Head of caudate nucleus (tissue), 42 donors: ENCODE results near the gene ATR.
A peak's percentile ranks its signal among the peaks of the same experiment; 100 is the strongest.
"Not testable (repeated sequence)": the region's sequence is repeated elsewhere in the genome, so short reads cannot be mapped to it uniquely, and the experiment has no call there.

ENCODE experiments used
- DNase-seq, 42 donors: peaks; one replicate each; pipeline versions ENCODE4 v3.0.0 to v3.0.0-alpha.2; 2020 to 2021; ENCODE audit warnings: mixed read lengths in 7 of 42
- intact Hi-C: fragments of 100-400 bp; cut with DNase I; formaldehyde crosslinking; loops from one replicate; pipeline ENCODE4 v1.15.0; 2022

ATR gene

DNA sequence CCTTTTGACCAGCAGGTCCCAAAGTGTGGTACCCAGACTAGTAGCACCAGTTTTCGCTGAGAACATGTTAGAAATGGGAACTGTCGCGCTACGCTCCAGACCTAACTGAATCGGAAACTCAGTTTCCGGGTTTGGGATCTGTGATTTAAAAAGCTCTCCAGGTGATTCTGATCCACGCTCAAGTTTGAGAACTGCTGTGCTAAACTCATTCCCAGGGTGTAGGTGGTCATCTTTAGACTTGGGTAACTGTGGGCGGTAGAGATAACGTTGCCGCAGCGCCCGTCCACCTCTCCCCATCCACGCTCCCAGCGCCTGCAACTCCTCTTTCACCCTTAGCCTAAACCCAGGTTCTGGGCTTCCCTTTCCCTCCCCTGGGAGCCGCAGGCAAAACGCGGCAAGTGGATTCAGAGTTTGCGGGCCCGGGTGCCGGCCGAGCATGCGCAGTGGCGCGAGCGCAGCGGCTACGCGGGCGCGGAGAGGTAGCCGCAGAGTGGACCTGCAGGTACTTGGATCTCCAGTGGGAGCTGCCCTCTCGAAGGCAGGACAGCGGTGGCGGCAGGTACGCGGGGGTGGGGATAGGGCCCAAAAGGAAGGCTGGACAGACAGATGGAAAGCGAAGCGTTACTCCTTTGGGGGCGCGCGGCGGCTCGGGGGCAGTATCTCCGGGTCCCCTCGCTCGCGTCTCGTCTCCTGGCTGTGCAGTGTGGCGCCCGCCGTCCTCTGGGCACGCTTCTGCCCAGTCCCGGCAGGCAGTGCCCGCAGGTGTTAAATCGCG, 17.6 kb upstream of the ATR start, which contains the start of gene PLS1:
Gene PLS1 (plus strand): TSS at position 443 of the 775 bp plus-strand sequence. CDS start 67,845 bp downstream, outside the sequence.
- intact Hi-C loops, result loop anchor here (2.0 to 10.0 kb wide), 2 partner anchors 17 to 129 kb away; partner anchors contain the start of genes ATR and TRPC1
- peak; percentile 45 to 91 (median 82) for DNase-seq

DNA sequence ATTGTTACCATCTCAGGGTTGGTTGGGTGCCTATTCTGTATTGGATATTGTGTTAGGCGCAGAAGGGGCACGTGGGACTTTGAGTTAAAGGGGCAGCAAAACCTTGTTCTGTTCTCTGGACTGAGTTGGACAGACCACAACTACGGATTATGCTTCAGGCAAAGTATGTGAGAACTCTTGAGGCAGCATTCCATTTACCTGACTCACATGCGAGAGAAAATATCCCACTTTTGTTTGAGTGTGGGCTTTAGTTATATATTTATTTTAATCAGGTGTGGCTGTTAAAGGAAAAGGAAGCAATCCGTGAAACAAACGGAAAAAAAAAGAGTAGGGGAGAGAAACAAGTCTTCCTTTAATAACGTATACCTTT, 17.0 kb upstream of the ATR start:
- DNase-seq, result no peak
- intact Hi-C loops, result loop anchor here (10.0 kb wide), 1 partner anchor 129 kb away; the partner anchor contains the start of gene TRPC1

DNA sequence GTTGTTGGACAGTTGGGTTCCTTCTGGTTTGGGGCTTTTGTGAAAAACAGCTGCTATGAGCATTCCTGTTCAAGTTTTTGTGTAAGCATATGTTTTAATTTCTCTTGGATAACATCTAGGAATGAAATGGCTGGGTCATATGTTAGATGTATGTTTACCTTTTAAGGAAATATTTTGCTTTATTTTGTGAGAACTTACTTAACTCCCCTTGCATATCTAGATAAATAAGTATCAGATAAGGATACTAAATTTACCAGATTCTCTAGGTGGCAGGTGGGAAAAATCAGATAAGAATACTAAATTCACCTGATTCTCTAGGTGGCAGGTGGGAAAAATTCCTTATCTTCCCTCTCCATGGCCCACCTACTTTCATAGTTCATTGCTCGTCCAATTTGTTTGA, 16.6 kb upstream of the ATR start:
- intact Hi-C loops, result loop anchor here (10.0 kb wide), 1 partner anchor 130 kb away; the partner anchor contains the start of gene TRPC1
- DNase-seq, result no peak

DNA sequence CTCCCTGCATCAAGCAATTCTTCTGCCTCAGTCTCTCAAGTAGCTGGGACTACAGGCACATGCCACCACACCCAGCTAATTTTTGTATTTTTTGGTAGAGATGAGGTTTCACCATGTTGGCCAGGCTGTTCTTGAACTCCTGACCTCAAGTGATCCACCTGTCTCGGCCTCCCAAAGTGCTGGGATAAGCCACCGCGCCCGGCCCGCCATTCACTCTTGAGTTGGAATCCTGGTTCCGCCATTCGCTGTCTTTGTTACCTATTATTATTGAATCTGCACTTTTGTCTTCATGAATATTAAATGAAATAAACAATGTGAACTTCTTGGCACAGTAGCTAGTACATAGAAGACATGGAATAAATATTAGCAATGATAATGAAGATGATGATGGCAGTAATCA, 13.7 kb upstream of the ATR start:
- not testable (repeated sequence) for DNase-seq
- intact Hi-C loops, result loop anchor here (10.0 kb wide), 1 partner anchor 133 kb away; the partner anchor contains the start of gene TRPC1

DNA sequence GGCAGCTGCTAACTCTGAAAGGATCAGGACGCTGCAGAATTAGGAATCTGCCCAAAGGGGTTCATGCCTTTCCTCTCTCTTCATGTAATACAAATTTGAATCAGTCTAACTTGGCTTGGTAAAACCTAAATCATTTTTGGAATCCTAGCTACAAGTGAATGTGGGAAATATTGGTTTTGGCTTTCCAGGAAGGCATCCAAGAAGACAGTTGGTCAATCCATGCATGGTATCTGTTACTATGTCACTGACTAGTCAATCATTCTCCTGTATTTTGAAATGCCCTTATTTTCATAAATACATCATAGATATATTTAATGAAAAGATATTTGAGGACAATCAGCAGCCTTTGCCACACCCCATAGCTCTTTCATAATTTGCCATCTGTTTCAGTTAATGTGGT, 10.2 kb upstream of the ATR start:
- no peak for DNase-seq
- intact Hi-C loops, result loop anchor here (5.0 kb wide), 1 partner anchor 404 kb away; no protein-coding TSS in a partner anchor

DNA sequence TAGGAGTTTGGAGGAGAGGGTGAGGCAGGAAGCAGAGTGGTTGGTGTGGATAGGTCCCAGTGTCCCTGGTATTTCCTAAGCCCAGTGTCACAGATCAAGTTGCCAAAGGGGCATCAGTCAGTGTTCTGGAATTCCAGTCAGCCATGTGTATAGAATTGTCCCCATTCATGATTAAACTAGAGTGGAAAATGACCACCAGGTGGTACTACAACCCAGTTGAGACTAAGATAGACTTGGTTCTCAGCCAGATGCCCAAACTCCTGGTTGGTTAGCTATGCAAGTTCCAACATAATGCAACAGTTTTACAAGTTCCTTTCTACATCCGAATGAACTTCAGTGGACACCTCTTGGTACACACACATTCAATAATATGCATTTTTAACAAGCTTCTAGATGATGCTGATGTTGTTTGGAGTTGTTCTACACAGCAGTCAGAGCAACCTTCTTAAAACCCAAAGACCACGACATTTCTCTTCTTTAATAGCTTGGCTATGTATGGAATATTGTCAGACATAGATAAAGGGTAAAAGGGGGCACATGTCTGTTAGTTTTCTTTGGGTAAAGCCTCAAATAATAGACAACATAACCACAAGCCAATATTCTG, 8.4 kb upstream of the ATR start:
- intact Hi-C loops, result loop anchor here (5.0 kb wide), 1 partner anchor 405 kb away; no protein-coding TSS in a partner anchor
- DNase-seq, result peak in 14 of 42 donors; percentile 19 to 63 (median 36)

DNA sequence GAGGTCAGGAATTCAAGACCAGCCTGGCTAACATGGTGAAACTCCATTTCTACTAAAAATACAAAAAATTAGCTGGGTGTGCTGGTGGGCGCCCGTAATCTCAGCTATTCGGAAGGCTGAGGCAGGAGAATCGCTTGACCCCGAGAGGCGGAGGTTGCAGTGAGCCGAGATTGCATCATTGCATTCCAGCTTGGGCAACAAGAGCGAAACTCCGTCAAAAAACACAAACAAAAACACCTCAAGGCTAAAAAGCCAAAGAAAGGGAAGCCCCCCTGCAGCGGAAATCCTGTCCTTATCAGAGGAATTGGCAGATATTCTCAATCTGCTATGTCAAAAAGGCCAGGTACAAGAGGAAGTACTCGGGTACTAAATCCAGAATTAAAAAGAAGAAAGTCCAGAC, 2.5 kb upstream of the ATR start:
- DNase-seq, intact Hi-C loops: not testable (repeated sequence)

DNA sequence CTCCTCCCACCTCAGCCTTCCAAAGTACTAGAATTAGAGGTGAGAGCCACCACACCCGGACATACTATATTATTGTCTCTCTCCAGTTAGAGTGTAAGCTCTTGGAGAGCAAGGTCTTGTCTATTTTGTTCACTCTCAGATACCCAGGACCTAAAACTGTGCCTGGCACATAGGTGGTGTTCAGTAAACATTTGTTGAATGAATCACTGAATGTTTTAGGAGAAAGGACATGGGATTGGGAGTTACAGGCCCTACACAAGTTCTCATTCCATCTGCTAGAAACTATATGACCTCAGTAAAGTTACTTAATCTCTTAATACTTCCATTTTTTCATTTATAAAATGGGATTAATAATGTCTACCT, 1.5 kb upstream of the ATR start:
- intact Hi-C loops, result no loop called here
- DNase-seq, result no peak

DNA sequence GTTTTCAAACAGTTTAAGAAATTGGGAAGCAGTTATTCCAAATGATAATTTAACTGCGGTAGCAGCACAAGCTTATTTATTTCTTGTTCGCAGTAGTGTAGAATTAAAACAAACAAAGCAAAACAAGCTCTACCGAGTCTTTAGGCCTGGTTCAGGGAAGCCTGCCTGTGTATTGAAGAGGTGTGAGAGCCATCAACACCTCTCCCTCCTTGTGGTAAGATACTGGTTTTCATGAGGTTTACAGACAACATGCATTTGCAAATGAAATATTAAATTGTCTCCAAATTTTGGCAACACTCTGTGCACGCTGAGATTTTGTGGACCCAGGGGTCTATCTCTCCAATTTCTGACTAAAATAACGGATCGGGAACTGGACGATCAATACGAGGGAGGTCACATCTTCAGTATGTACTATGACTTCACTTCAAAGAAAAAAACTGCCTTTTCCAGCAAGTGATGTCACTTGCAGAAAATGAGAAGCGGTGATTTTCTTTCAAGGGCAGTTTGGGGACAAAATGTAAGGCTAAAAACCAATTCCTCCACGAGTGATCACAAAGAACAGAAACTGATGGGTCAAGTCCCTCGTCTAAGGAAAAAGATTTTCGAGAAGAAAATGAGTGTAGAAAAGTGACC, 721 bp downstream of the ATR start:
- intact Hi-C loops, result loop anchor here (2.0 kb wide), 1 partner anchor 19 kb away; the partner anchor contains the start of gene PLS1
- no peak for DNase-seq

DNA sequence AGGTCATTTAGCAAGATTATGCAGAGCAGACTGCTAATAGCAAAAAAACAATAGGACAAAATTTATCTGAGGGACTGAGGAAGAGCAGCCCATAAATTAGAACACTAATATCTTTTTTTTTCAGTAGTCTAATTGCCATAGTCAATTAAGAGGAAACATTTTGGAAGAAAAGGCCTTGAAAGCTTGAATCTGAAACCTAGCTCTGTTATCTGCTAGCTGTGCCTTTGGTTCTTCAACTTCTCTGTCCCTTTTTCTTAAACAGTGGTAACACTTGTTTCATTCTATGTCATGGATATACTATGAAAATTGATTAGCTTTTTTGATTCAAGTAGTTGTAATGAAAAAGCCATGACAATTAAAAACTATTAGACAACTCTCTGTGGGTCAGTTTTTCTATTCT, 1.7 kb downstream of the ATR start:
- DNase-seq, result no peak
- intact Hi-C loops, result no loop called here

DNA sequence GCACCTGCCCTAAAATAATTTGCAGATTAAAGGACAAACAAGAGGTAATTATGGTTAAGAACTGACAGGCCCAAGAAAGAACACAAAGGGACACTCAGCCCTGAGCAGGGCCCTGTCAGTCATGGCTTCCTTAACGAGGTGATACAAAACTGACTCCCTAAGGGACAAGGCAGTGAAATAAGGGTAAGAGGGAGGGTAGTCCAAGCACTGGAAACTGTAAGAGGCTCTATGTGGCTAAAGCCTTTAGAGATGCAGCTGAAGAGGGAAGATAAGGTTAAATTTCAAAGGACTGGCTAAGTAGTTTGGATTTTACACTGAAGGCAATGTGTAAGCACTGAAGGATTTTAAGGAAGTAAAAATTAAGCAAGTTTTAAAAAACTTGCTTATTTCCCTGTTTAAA, 3.9 kb downstream of the ATR start:
- intact Hi-C loops, result no loop called here
- DNase-seq, result no peak

DNA sequence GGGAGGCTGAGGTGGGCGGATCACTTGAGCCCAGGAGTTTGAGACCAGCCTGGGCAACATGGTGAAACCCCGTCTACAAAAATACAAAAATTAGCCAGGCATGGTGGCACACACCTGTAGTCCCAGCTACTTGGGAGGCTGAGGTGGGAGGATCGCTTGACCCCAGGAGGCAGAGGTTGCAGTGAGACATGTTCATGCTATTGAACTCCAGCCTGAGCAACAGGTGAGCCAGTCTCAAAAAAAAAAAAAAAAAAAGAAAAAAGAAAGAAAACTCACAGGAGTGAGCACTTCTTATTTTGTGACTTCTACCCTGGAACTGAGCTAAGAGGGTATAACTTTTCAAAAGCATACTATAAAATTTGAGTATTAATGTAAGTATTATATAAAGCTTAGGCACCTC, 4.3 kb downstream of the ATR start:
- DNase-seq, intact Hi-C loops: not testable (repeated sequence)

DNA sequence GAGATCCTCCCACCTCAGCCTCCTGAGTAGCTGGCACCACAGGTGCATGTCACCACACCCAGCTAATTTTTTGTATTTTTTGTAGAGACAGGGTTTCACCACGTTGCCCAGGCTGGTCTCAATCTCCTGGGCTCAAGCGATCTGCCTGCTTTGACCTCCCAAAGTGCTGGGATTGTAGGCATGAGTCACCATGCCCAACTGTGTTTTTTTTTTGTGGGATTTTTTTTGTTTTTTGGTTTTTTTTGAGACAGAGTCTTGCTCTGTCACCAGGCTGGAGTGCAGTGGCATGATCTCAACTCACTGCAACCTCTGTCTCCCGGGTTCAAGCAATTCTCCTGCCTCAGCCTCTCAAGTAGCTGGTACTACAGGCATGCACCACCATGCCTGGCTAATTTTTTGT, 9.1 kb downstream of the ATR start:
- DNase-seq, intact Hi-C loops: not testable (repeated sequence)

DNA sequence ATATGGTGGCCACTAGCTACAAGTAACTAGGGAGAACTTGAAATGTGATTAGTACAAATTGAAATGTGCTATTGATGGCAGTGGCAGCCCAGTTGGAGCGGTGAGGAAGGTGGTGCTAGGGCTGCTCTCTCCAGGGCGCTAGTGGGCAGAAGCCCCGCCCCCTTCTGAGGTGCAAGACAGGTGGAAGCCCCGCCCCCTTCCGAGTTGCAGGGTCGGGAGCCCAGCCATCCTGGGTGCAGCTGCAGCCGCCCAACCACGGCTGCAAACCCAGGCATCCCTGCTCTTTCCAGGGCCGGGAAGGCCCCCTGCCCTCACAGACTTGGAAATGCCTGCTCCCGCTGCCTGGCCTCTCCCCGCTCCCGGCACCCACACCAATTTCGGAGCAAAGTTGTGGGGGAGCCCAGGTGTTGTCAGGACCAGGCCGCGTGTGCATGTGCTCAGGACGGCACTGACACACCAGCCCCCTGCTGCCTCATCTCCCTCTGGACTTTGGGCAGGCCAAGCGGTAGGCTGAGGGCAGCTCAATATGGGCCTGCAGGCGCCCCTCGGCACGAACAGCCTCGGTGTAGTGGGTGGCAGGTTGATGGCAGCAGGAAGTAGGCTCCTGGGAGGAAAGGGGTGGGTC, 10.0 kb downstream of the ATR start:
- intact Hi-C loops, result no loop called here
- DNase-seq, result no peak

DNA sequence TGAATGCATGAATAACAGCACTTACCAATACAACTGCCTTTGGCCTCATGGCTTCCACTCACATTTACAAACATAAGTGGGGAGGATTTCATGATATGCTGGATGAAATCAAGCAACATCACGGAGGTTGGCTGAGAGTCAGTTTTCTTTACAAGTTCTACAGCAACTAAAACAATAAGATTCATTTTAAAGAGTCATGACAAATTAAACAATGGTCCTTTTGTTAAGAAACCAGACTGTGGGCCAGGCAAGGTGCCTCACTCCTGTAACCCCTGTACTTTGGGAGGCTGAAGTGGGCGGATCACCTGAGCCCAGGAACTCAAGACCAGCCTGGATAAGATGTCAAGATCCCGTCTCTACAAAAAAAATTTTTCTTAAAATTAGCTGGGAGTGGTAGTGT, 12.4 kb downstream of the ATR start:
- no peak for DNase-seq
- intact Hi-C loops, result no loop called here

DNA sequence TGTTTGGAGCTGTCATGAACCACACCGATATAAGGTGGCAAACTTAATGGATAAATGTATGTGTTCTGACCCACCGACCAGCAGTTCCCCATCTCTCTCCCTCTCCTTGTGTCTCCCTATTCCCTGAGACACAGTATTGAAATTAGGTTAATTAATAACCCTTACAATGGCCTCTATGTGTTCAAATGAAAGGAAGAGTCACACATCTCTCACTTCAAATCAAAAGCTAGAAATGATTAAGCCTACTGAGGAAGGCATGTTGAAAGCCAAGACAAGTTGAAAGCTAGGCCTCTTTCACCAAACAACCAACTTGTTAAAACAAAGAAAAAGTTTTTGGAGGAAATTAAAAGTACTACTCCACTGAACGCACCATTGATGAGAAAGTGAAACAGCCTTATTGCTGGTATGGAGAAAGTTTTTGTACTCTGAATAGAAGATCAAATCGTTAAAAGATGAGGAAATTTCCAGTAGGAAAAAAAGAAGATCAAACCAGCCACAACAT, 15.0 kb downstream of the ATR start:
- no peak for DNase-seq
- intact Hi-C loops, result no loop called here

DNA sequence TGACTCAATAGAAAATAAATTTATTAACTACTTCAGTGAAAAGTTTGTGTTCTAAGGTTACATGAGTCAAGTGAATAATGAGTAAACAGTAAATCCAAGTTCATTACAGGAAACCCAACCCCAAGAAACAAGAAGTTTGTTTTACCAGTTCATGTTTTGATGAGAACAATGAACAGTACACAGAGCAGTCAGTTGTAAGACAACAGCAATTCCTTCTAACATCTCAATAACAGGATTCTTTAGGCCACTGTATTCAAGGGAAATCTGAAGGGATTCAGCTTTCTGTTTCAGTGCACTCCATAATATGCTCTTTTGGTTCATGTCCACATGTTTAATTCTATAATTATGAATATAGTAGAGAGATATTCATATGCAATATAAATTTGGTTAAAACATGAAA, 18.4 kb downstream of the ATR start:
- intact Hi-C loops, result no loop called here
- DNase-seq, result no peak

DNA sequence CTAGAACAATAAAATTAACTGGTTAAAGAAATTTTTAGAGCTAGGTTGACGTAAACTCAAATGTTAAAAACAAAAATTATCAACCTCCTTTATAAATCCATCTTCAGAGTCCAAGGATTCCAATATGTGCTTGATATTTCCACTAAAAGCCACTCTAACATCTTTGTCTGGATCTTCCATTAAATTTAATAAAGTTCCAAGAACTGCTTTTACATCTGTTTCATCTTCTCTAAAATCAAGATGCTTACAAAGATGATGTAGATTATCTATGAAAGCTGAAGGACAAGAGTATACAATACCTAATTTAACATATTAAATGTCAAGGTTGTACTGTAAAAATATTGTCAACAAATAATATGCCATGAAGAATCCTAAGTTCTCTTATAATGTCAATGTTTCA, 24.8 kb downstream of the ATR start:
- DNase-seq, result no peak
- intact Hi-C loops, result no loop called here

DNA sequence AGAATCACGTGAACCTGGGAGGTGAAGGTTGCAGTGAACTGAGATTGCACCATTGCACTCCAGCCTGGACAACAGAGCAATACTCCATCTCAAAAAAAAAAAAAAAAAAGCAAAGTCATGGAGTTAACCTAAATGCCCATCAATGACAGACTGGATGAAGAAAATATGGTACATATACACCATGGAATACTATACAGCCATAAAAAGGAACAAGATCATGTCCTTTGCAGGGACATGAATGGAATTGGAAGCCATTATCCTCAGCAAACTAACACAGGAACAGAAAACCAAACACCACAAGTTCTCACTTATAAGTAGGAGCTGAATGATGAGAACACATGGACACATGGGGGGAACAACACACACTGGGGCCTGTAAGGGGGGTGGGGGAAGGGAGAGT, 26.0 kb downstream of the ATR start:
- DNase-seq, intact Hi-C loops: not testable (repeated sequence)
